ENCODE data around the gene DNAAF1.

Gene DNAAF1

GRCh38 chr16:84161037-84161436 lies 15.9 kb downstream of the DNAAF1 start:
- no peak for DNase-seq

GRCh38 chr16:84161801-84162200 lies 16.7 kb downstream of the DNAAF1 start:
- no peak for DNase-seq

- DNase-seq, result no peak
Observed at GRCh38 chr16:84165746-84166145, 20.6 kb downstream of the DNAAF1 start.

- DNase-seq, result no peak
Observed at GRCh38 chr16:84166796-84167695, 21.9 kb downstream of the DNAAF1 start.

- DNase-seq, result no peak
Observed at GRCh38 chr16:84169765-84170310, 24.7 kb downstream of the DNAAF1 start.

- no peak for DNase-seq
Observed at GRCh38 chr16:84174396-84174795, 29.3 kb downstream of the DNAAF1 start.

GRCh38 chr16:84175350-84176081 lies 30.4 kb downstream of the DNAAF1 start:
- peak; percentile 13 to 63 for DNase-seq

GRCh38 chr16:84176192-84177053 lies 31.3 kb downstream of the DNAAF1 start:
- DNase-seq, result no peak

- no peak for DNase-seq
Observed at GRCh38 chr16:84177741-84178073, 32.6 kb downstream of the DNAAF1 start.

- no peak for DNase-seq
Observed at GRCh38 chr16:84178146-84178765, 33.1 kb downstream of the DNAAF1 start.

GRCh38 chr16:84178892-84179611 lies 33.9 kb downstream of the DNAAF1 start:
- DNase-seq, result no peak

GRCh38 chr16:84179612-84180320 lies 34.7 kb downstream of the DNAAF1 start:
- DNase-seq, result no peak

- no peak for DNase-seq
Observed at GRCh38 chr16:84180519-84181140, 35.5 kb downstream of the DNAAF1 start.

GRCh38 chr16:84181144-84181915 lies 36.2 kb downstream of the DNAAF1 start:
- DNase-seq, result no peak

- no peak for DNase-seq
Observed at GRCh38 chr16:84182104-84182503, 37.0 kb downstream of the DNAAF1 start.

GRCh38 chr16:84182680-84183571 lies 37.8 kb downstream of the DNAAF1 start:
- DNase-seq, result no peak

GRCh38 chr16:84183572-84183875 lies 38.4 kb downstream of the DNAAF1 start:
- no peak for DNase-seq

GRCh38 chr16:84183911-84184591 lies 38.9 kb downstream of the DNAAF1 start:
- no peak for DNase-seq

All from CD4-positive, alpha-beta T cell treated with Interleukin-4 for 1 hour (primary cell).